Measurements from ENCODE around the gene NIPA2.

DNA sequence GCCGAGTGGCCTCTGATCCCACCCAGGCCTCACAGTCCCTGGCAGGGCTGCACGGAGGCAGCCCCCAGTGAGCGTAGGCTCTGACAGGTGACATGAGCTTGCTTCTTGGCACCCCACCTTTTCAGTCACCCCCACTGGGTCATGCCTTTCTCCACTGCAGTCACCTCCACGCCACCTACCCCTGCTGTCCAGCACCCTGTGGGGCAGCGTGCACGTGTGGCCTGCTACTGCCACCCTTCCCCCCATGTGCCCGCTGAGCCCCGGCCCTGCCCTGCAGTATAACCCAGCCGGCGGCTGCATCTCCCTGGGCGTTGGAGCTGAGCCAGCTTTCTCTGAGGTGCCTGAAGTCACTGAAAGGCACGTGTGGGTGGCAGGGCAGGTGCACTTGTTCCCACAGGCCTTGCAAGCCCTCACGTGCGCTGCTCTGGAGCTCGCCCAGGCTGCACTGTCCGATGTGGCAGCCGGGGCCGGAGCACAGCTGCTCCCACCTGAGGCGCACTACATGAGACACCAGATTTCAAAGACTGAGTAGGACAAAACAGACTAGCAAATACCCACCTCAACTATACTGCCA lies 65.6 kb downstream of the NIPA2 start:
- TF ChIP-seq CTCF (IDR thresholded peaks at IDR 0.05) (no peak), POLR2A (IDR thresholded peaks at IDR 0.05) (no peak), EP300 (IDR thresholded peaks at IDR 0.05) (no peak)
